K562 (cell line): ENCODE measurements around the gene QRICH1. TPM values are rescaled to one million over a fixed set of nuclear protein-coding genes. Genes with fewer than 3 reads are reported as not detected.

ENCODE experiments used
- EGR1 ChIP-seq: fragments of 450-650 bp; conservative IDR thresholded peaks from 2 replicates; pipeline ENCODE4 v1.6.1; 2017; ENCODE audit warnings: mild to moderate bottlenecking
- HDAC6 ChIP-seq: IDR thresholded peaks from 2 replicates; pipeline ENCODE4 v1.6.1; 2012; ENCODE audit warnings: low read depth, mild to moderate bottlenecking, control low read depth, inconsistent platforms, low read length, moderate library complexity
- HDAC8 ChIP-seq: fragments of 450-650 bp; IDR thresholded peaks from 2 replicates; pipeline ENCODE4 v1.6.1; 2016; ENCODE audit warnings: mild to moderate bottlenecking, missing genetic modification characterization, moderate library complexity, missing compliant biosample characterization
- ID3 ChIP-seq, 2 experiments: fragments of 250-450 bp in 1 of 2; fragments of 450-650 bp in 1 of 2; sonication (Bioruptor Pico) in 1 of 2; IDR thresholded peaks; 2 replicates each; pipeline versions ENCODE4 v1.6.1 to v1.8.0; 2016 to 2021; ENCODE audit warnings: mild to moderate bottlenecking in 2 of 2, moderate library complexity in 2 of 2, missing compliant biosample characterization in 1 of 2, missing genetic modification characterization in 1 of 2
- MECOM ChIP-seq: fragments of 250-450 bp; sonication (Bioruptor Pico); IDR thresholded peaks from 2 replicates; pipeline ENCODE4 v1.8.0; 2022; ENCODE audit warnings: inconsistent platforms
- NCOA2 ChIP-seq, 2 experiments: fragments of 450-650 bp; IDR thresholded peaks; 2 replicates each; pipeline ENCODE4 v1.6.1; 2018; ENCODE audit warnings: mild to moderate bottlenecking in 2 of 2, moderate library complexity in 1 of 2; ENCODE audit not compliant: partially characterized antibody in 2 of 2
- NELFE ChIP-seq: IDR thresholded peaks from 2 replicates; pipeline ENCODE4 v1.6.1; 2011; ENCODE audit warnings: mild to moderate bottlenecking; ENCODE audit not compliant: insufficient read depth, insufficient read length
- NFE2L1 ChIP-seq: fragments of 450-650 bp; IDR thresholded peaks from 2 replicates; pipeline ENCODE4 v1.6.1; 2016; ENCODE audit warnings: missing genetic modification characterization, low read depth, mild to moderate bottlenecking, missing compliant biosample characterization, moderate library complexity, borderline replicate concordance
- NFYB ChIP-seq: IDR thresholded peaks from 2 replicates; pipeline ENCODE4 v1.6.1; 2011; ENCODE audit warnings: mild to moderate bottlenecking, moderate library complexity; ENCODE audit not compliant: insufficient read length; ENCODE audit errors: extremely low read depth
- NRF1 ChIP-seq, 2 experiments: fragments of 450-650 bp; IDR thresholded peaks in 1 of 2; conservative IDR thresholded peaks in 1 of 2; 2 replicates each; pipeline ENCODE4 v1.6.1; 2014; ENCODE audit warnings: mild to moderate bottlenecking in 2 of 2
- PHTF2 ChIP-seq: fragments of 250-450 bp; sonication (Bioruptor Pico); IDR thresholded peaks from 2 replicates; pipeline ENCODE4 v1.5.0; 2021; ENCODE audit warnings: mild to moderate bottlenecking
- POLR2B ChIP-seq: fragments of 450-650 bp; IDR thresholded peaks from 2 replicates; pipeline ENCODE4 v1.6.1; 2018; ENCODE audit warnings: low read depth; ENCODE audit not compliant: partially characterized antibody
- RBBP5 ChIP-seq: fragments of 200-600 bp; sonication (generic); IDR thresholded peaks from 2 replicates; pipeline ENCODE4 v1.6.1; 2012; ENCODE audit warnings: borderline replicate concordance, mild to moderate bottlenecking, low read length, control low read depth, inconsistent platforms; ENCODE audit not compliant: insufficient read depth, poor library complexity, severe bottlenecking
- TEAD1 ChIP-seq, 2 experiments: fragments of 450-650 bp in 1 of 2; sonication (generic) in 1 of 2; formaldehyde crosslinking; IDR thresholded peaks; 2 replicates each; pipeline versions ENCODE4 v1.4.0 to v1.8.0; 2020 to 2022; ENCODE audit warnings: mild to moderate bottlenecking in 2 of 2, missing genetic modification reagents in 1 of 2
- TRIM24 ChIP-seq, 2 experiments: fragments of 450-650 bp; IDR thresholded peaks; 2 replicates each; pipeline ENCODE4 v1.6.1; 2016
- TSC22D4 ChIP-seq: fragments of 450-650 bp; IDR thresholded peaks from 2 replicates; pipeline ENCODE4 v1.6.1; 2016; ENCODE audit warnings: missing genetic modification characterization, missing biosample characterization, control low read depth
- ZFP30 ChIP-seq: fragments of 250-450 bp; sonication (Bioruptor Pico); IDR thresholded peaks from 2 replicates; pipeline ENCODE4 v1.8.0; 2022; ENCODE audit warnings: moderate library complexity, mild to moderate bottlenecking, inconsistent platforms, borderline replicate concordance
- ZNF23 ChIP-seq: fragments of 250-450 bp; sonication (Bioruptor Pico); IDR thresholded peaks from 2 replicates; pipeline ENCODE4 v1.4.0; 2020; ENCODE audit warnings: mild to moderate bottlenecking
- ZNF589 ChIP-seq: fragments of 200-800 bp; sonication (Bioruptor generic); IDR thresholded peaks from 2 replicates; pipeline ENCODE4 v1.6.1; 2016; ENCODE audit warnings: low read depth, missing genetic modification characterization, missing compliant biosample characterization
- ZNF766 ChIP-seq: fragments of 200-800 bp; sonication (Bioruptor generic); conservative IDR thresholded peaks from 2 replicates; pipeline ENCODE4 v1.6.1; 2016; ENCODE audit warnings: missing genetic modification characterization, missing compliant biosample characterization
- polyA plus RNA-seq, 8 experiments: library from polyadenylated mRNA; depleted of rRNA in 4 of 8; stranded (reverse) in 5 of 8; unstranded in 3 of 8; fragments of >200 nt; fragmentation: Nextera tagmentation in 2 of 8; fragmentation: Illumina TruSeq in 1 of 8; extraction: Ambion mirVana in 2 of 8; extraction: Trizol in 1 of 8; gene quantifications; 2 replicates each; pipeline versions ENCODE4 v1.2.1 to v1.2.3, GENCODE V29; 2011 to 2014; ENCODE audit warnings: inconsistent platforms in 1 of 8, missing spikeins in 1 of 8
- total RNA-seq, 7 experiments: library from RNA; depleted of rRNA in 6 of 7; stranded (reverse); fragments of >200 nt in 6 of 7; fragmentation: Illumina TruSeq in 2 of 7; extraction: Trizol in 2 of 7; gene quantifications; 2 replicates each; pipeline versions ENCODE4 v1.2.1 to v1.2.3, GENCODE V29; 2011 to 2021; ENCODE audit warnings: low replicate concordance in 1 of 7
- TF ChIP-seq, protein P1 (sequence below): fragments of 450-650 bp; formaldehyde crosslinking; conservative IDR thresholded peaks from 2 replicates; pipeline ENCODE4 v1.4.0; 2022; ENCODE audit warnings: mild to moderate bottlenecking, missing genetic modification characterization
- TF ChIP-seq, protein P2 (sequence below): fragments of 450-650 bp; formaldehyde crosslinking; IDR thresholded peaks from 2 replicates; pipeline ENCODE4 v1.4.0; 2020; ENCODE audit warnings: mild to moderate bottlenecking, moderate library complexity

Gene QRICH1
- total and polyA plus RNA-seq, 9 of the 15 experiments (the other 6 are each of a cell fraction or from before 2014, with no cell fraction given): 20.1 to 99.2 (median 56.7) TPM

- TF ChIP-seq TRIM24 (IDR thresholded peaks at IDR 0.05): peak in 1 of 2 experiments; percentile 25; a peak in 1 of 4 replicates
- TF ChIP-seq NFYB: peak; percentile 80
- TF ChIP-seq HDAC6: no peak
- TF ChIP-seq ZNF766: 0 out of 2 replicates have a peak, but pooled peaks have one; percentile 43
- TF ChIP-seq ID3 (CRISPR knock-in tag; IDR thresholded peaks at IDR 0.05): no peak
- peak; percentile 60 for TF ChIP-seq ID3 (tag; IDR thresholded peaks at IDR 0.05)
- TF ChIP-seq TEAD1 (CRISPR knock-in tag; IDR thresholded peaks at IDR 0.05): 0 out of 4 replicates have a peak, but pooled peaks of 1 of the 2 experiments have one; percentile 7
- no peak for TF ChIP-seq ZNF23
- TF ChIP-seq TSC22D4: no peak
- TF ChIP-seq, protein P1, sequence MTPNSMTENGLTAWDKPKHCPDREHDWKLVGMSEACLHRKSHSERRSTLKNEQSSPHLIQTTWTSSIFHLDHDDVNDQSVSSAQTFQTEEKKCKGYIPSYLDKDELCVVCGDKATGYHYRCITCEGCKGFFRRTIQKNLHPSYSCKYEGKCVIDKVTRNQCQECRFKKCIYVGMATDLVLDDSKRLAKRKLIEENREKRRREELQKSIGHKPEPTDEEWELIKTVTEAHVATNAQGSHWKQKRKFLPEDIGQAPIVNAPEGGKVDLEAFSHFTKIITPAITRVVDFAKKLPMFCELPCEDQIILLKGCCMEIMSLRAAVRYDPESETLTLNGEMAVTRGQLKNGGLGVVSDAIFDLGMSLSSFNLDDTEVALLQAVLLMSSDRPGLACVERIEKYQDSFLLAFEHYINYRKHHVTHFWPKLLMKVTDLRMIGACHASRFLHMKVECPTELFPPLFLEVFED: no peak
- TF ChIP-seq NRF1 (conservative IDR thresholded peaks at IDR 0.05 in 1 of 2, IDR thresholded peaks at IDR 0.05 in 1 of 2): peak; percentile 59 to 68
- no peak for TF ChIP-seq ZFP30 (CRISPR knock-in tag)
- no peak for TF ChIP-seq ZNF589
- TF ChIP-seq HDAC8 (tag): 0 out of 2 replicates have a peak, but pooled peaks have one; percentile 39
- TF ChIP-seq NCOA2 (IDR thresholded peaks at IDR 0.05; ENCODE audit: partially characterized antibody in 2 of 2): no peak
- TF ChIP-seq MECOM (CRISPR knock-in tag): 0 out of 2 replicates have a peak, but pooled peaks have one; percentile 17
- peak; percentile 71 for TF ChIP-seq POLR2B
- no peak for TF ChIP-seq NFE2L1
- no peak for TF ChIP-seq NELFE
- no peak for TF ChIP-seq PHTF2 (CRISPR knock-in tag)
- TF ChIP-seq RBBP5: no peak
- TF ChIP-seq, protein P2, sequence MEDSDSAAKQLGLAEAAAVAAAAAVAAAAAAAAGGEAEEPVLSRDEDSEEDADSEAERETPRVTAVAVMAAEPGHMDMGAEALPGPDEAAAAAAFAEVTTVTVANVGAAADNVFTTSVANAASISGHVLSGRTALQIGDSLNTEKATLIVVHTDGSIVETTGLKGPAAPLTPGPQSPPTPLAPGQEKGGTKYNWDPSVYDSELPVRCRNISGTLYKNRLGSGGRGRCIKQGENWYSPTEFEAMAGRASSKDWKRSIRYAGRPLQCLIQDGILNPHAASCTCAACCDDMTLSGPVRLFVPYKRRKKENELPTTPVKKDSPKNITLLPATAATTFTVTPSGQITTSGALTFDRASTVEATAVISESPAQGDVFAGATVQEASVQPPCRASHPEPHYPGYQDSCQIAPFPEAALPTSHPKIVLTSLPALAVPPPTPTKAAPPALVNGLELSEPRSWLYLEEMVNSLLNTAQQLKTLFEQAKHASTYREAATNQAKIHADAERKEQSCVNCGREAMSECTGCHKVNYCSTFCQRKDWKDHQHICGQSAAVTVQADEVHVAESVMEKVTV (CRISPR knock-in tag): no peak
- peak; percentile 88 for TF ChIP-seq EGR1
Measured at GRCh38 chr3:49007068-49007770, 86.7 kb downstream of the QRICH1 start, which contains the start of gene WDR6 (continued).
